ENCODE measurements around the gene ASF1A.

DNA sequence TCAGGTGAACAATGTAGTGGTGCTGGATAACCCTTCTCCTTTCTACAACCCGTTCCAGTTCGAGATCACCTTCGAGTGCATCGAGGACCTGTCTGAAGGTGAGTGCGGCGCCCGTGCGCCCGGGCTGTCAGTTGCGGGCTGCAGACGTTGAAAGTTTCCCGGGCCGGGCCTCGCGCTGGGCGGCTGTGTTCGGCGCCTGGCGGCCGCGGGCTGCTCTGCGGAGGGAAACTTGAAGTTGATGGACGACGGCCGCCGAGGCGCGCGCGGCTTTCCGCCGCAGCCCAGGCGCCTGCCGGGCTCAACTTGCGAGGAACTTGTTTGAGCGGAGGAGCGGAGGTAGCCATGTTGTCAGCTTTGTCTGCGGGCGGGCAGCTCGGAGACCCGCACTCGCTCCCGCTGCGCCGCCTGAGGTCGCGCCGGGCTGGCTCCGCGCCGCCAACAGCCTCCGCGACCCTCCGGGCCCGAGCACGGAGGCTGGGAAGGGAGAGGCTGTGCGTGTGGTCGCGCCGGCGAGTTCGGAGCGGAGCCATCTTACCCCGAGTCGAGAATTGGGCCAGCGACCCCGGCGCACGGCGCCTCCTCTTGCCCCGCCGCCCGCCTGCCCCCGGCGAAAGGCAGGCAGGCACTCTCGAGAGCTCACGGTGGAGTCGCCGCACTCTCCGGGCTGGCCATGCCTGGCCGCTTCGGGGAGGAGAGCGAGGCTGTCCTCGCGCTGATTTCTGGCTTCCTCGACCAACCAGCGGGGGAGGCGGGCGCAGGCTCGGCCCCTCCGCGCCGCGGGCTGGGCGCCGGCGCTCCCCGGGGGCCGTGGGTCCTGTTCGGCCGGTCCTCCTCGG, 691 bp downstream of the ASF1A start:
- TF ChIP-seq EZH2 (IDR thresholded peaks at IDR 0.05; ENCODE audit: borderline replicate concordance): no peak
- TF ChIP-seq, protein P1, sequence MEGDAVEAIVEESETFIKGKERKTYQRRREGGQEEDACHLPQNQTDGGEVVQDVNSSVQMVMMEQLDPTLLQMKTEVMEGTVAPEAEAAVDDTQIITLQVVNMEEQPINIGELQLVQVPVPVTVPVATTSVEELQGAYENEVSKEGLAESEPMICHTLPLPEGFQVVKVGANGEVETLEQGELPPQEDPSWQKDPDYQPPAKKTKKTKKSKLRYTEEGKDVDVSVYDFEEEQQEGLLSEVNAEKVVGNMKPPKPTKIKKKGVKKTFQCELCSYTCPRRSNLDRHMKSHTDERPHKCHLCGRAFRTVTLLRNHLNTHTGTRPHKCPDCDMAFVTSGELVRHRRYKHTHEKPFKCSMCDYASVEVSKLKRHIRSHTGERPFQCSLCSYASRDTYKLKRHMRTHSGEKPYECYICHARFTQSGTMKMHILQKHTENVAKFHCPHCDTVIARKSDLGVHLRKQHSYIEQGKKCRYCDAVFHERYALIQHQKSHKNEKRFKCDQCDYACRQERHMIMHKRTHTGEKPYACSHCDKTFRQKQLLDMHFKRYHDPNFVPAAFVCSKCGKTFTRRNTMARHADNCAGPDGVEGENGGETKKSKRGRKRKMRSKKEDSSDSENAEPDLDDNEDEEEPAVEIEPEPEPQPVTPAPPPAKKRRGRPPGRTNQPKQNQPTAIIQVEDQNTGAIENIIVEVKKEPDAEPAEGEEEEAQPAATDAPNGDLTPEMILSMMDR (IDR thresholded peaks at IDR 0.05; ENCODE audit: poor library complexity): no peak
- TF ChIP-seq EZH2phosphoT487 (IDR thresholded peaks at IDR 0.05; ENCODE audit: low read depth, severe bottlenecking, unreplicated experiment): no peak

Measured in hepatocyte (in vitro differentiated cells).